ENCODE measurements around the gene KCNJ10. TPM values are rescaled to one million over a fixed set of nuclear protein-coding genes. Genes with fewer than 3 reads are reported as not detected.

Gene KCNJ10
- total and polyA plus RNA-seq, 2 of the 13 experiments (the other 11 are each of a cell fraction or from before 2014, with no cell fraction given), result 4.4 to 10.3 TPM

DNA sequence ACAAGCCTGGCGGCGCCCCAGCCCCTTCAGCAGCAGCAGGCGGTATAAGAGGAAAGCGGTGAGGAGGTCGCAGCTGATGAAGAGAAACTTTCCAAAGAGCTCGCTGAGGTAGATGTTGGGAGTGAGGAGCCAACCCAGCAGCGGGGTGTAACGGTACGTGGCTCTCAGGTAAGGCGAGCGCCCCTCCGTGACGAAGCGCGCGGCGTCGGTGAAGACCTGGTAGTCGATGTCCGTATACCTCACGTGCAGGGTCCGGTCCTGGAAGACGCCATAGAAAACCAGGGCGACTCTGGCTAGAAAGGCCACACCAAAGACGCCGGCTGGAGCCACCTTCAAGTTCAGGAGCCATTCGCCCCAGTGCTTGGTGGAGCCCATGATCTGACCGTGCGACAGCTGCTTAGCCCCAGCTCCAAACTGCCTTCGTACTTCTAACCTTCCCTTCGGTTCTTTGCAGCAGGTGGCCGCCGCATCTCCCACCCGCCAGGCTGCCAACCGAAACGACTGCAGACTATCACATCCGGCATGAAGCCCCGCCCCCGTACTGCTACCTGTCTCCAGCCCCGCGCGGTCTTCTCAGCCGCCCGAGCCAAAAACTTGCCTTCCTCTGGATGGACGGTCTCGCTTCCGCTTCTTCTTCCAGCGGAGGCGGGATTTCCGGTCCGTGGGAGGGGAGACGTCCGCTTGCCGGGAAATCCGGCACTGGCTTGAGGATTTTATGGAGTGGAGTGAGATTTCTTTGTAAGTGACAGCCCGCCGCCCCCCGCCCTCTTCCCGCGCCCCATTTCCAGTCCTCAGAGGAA is 38.4 kb downstream of the KCNJ10 start, which contains the start of gene PIGM (continued):
- TF ChIP-seq, protein P1, sequence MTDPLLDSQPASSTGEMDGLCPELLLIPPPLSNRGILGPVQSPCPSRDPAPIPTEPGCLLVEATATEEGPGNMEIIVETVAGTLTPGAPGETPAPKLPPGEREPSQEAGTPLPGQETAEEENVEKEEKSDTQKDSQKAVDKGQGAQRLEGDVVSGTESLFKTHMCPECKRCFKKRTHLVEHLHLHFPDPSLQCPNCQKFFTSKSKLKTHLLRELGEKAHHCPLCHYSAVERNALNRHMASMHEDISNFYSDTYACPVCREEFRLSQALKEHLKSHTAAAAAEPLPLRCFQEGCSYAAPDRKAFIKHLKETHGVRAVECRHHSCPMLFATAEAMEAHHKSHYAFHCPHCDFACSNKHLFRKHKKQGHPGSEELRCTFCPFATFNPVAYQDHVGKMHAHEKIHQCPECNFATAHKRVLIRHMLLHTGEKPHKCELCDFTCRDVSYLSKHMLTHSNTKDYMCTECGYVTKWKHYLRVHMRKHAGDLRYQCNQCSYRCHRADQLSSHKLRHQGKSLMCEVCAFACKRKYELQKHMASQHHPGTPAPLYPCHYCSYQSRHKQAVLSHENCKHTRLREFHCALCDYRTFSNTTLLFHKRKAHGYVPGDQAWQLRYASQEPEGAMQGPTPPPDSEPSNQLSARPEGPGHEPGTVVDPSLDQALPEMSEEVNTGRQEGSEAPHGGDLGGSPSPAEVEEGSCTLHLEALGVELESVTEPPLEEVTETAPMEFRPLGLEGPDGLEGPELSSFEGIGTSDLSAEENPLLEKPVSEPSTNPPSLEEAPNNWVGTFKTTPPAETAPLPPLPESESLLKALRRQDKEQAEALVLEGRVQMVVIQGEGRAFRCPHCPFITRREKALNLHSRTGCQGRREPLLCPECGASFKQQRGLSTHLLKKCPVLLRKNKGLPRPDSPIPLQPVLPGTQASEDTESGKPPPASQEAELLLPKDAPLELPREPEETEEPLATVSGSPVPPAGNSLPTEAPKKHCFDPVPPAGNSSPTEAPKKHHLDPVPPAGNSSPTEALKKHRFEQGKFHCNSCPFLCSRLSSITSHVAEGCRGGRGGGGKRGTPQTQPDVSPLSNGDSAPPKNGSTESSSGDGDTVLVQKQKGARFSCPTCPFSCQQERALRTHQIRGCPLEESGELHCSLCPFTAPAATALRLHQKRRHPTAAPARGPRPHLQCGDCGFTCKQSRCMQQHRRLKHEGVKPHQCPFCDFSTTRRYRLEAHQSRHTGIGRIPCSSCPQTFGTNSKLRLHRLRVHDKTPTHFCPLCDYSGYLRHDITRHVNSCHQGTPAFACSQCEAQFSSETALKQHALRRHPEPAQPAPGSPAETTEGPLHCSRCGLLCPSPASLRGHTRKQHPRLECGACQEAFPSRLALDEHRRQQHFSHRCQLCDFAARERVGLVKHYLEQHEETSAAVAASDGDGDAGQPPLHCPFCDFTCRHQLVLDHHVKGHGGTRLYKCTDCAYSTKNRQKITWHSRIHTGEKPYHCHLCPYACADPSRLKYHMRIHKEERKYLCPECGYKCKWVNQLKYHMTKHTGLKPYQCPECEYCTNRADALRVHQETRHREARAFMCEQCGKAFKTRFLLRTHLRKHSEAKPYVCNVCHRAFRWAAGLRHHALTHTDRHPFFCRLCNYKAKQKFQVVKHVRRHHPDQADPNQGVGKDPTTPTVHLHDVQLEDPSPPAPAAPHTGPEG (CRISPR knock-in tag; IDR thresholded peaks at IDR 0.05), result peak; percentile 99
- TF ChIP-seq SRSF1 (optimal IDR thresholded peaks at IDR 0.05; ENCODE audit: low read depth, low read length) (peak; percentile 46), ZNF567 (CRISPR knock-in tag; IDR thresholded peaks at IDR 0.05; ENCODE audit: borderline replicate concordance) (no peak), ZSCAN22 (CRISPR knock-in tag; IDR thresholded peaks at IDR 0.05) (no peak), YEATS2 (CRISPR knock-in tag; IDR thresholded peaks at IDR 0.05; ENCODE audit: borderline replicate concordance) (peak; percentile 91; the same call in 1 of the 2 replicates), SALL2 (CRISPR knock-in tag; IDR thresholded peaks at IDR 0.05) (no peak; the same call in 1 of the 2 replicates), POLR2AphosphoS2 (IDR thresholded peaks at IDR 0.05; ENCODE audit: low read depth, low read length) (no peak), ZSCAN29 (CRISPR knock-in tag; conservative IDR thresholded peaks at IDR 0.05) (no peak), ZNF17 (CRISPR knock-in tag; IDR thresholded peaks at IDR 0.05) (0 out of 2 replicates have a peak, but pooled peaks have one; percentile 50), KDM2A (CRISPR knock-in tag; IDR thresholded peaks at IDR 0.05; ENCODE audit: borderline replicate concordance, low read depth) (peak; percentile 74), AGO1 (IDR thresholded peaks at IDR 0.05; ENCODE audit: low read depth, low read length, poor library complexity, severe bottlenecking) (no peak), NFATC3 (CRISPR knock-in tag; IDR thresholded peaks at IDR 0.05) (no peak), SOX5 (CRISPR knock-in tag; IDR thresholded peaks at IDR 0.05; ENCODE audit: borderline replicate concordance) (peak; percentile 56; the same call in 1 of the 2 replicates), ZNF670 (CRISPR knock-in tag; IDR thresholded peaks at IDR 0.05; ENCODE audit: borderline replicate concordance) (peak; percentile 62; the same call in 1 of the 2 replicates), NR2F2 (IDR thresholded peaks at IDR 0.05; ENCODE audit: borderline replicate concordance, low read depth) (no peak), ZNF891 (CRISPR knock-in tag; IDR thresholded peaks at IDR 0.05) (peak; percentile 43; the same call in 1 of the 2 replicates), SMAD9 (CRISPR knock-in tag; IDR thresholded peaks at IDR 0.05) (no peak), MED1 (CRISPR knock-in tag; IDR thresholded peaks at IDR 0.05) (peak; percentile 66), ZMYM4 (CRISPR knock-in tag; IDR thresholded peaks at IDR 0.05) (peak; percentile 85), RBM39 (IDR thresholded peaks at IDR 0.05; ENCODE audit: low read depth, low read length, poor library complexity, severe bottlenecking) (no peak), ZNF550 (CRISPR knock-in tag; IDR thresholded peaks at IDR 0.05; ENCODE audit: borderline replicate concordance) (no peak)
- TF ChIP-seq, protein P2, sequence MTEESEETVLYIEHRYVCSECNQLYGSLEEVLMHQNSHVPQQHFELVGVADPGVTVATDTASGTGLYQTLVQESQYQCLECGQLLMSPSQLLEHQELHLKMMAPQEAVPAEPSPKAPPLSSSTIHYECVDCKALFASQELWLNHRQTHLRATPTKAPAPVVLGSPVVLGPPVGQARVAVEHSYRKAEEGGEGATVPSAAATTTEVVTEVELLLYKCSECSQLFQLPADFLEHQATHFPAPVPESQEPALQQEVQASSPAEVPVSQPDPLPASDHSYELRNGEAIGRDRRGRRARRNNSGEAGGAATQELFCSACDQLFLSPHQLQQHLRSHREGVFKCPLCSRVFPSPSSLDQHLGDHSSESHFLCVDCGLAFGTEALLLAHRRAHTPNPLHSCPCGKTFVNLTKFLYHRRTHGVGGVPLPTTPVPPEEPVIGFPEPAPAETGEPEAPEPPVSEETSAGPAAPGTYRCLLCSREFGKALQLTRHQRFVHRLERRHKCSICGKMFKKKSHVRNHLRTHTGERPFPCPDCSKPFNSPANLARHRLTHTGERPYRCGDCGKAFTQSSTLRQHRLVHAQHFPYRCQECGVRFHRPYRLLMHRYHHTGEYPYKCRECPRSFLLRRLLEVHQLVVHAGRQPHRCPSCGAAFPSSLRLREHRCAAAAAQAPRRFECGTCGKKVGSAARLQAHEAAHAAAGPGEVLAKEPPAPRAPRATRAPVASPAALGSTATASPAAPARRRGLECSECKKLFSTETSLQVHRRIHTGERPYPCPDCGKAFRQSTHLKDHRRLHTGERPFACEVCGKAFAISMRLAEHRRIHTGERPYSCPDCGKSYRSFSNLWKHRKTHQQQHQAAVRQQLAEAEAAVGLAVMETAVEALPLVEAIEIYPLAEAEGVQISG (CRISPR knock-in tag; IDR thresholded peaks at IDR 0.05), result peak; percentile 94

Measured in HepG2 (cell line).